ENCODE data around the gene CACNA1S.

- TF ChIP-seq CTCF (conservative IDR thresholded peaks at IDR 0.05 in 1 of 2, IDR thresholded peaks at IDR 0.05 in 1 of 2; ENCODE audit: extremely low read depth in 1 of 2, insufficient read depth in 1 of 2, low read depth in 1 of 2, low read length in 2 of 2) (no peak), EZH2 (IDR thresholded peaks at IDR 0.05; ENCODE audit: borderline replicate concordance, low read length) (no peak)
Measured at GRCh38 chr1:201109651-201110050, 2.6 kb downstream of the CACNA1S start.
